A549 (cell line): Measurements from ENCODE around the gene NSRP1.

ENCODE experiments used
- CBX2 ChIP-seq: fragments of 200-600 bp; sonication (generic); IDR thresholded peaks from 2 replicates; pipeline ENCODE4 v1.6.1; 2016; ENCODE audit warnings: low read depth, mild to moderate bottlenecking, borderline replicate concordance
- MAFK ChIP-seq: fragments of 450-650 bp; IDR thresholded peaks from 2 replicates; pipeline ENCODE4 v1.6.1; 2014; ENCODE audit not compliant: partially characterized antibody
- RAD21 ChIP-seq, 2 experiments: fragments of >200 bp in 1 of 2; sonication (Bioruptor Twin) in 1 of 2; formaldehyde crosslinking in 1 of 2; IDR thresholded peaks in 1 of 2; conservative IDR thresholded peaks in 1 of 2; 2 replicates in 1 of 2; 3 replicates in 1 of 2; pipeline ENCODE4 v1.6.1; 2012 to 2018; ENCODE audit warnings: inconsistent platforms in 1 of 2
- RCOR1 ChIP-seq: fragments of 150-350 bp; IDR thresholded peaks from 2 replicates; pipeline ENCODE4 v1.6.1; 2014; ENCODE audit warnings: antibody characterized with exemption, low read length, low read depth
- ZFP36 ChIP-seq: fragments of 450-650 bp; IDR thresholded peaks from 2 replicates; pipeline ENCODE4 v1.6.1; 2014; ENCODE audit warnings: borderline replicate concordance; ENCODE audit not compliant: partially characterized antibody
- TF ChIP-seq, protein P1 (sequence below): fragments of >200 bp; sonication (Bioruptor Twin); formaldehyde crosslinking; IDR thresholded peaks from 3 replicates; pipeline ENCODE4 v1.5.1; 2016
- TF ChIP-seq, protein P2 (sequence below): fragments of 200-600 bp; sonication (generic); IDR thresholded peaks from 2 replicates; pipeline ENCODE4 v1.6.1; 2016; ENCODE audit warnings: antibody characterized with exemption, mild to moderate bottlenecking, moderate library complexity

DNA sequence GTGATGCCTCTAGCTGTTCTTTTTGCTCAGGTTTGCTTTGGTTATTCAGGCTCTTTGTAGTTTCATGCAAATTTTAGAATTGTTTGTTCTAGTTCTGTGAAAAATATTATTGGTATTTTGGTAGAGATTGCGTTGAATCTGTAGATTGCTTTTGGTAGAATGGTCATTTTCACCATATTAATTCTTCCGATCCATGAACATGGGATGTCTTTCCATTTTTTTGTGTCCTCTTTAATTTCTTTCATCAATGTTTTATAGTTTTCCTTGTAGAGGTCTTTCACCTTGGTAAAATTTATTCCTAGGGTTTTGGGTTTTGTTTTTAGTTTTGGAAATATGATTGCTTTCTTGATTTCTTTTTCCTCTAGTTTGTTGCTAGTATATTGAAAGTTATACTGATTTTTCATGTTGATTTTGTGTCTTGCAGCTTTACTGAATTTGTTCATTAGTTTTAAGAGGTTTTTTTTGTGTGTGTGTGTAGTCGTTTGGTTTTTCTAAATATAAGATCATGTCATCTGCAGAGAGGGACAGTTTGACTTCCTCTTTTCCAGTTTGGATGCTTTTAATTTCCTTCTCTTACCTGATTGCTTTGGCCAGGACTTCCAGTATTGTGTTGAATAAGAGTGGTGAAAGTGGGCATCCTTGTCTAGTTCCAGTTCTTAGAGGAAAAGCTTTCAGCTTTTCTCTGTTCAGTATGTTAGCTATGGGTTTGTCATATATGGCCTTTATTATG, 42.4 kb downstream of the NSRP1 start:
- TF ChIP-seq RAD21 (conservative IDR thresholded peaks at IDR 0.05 in 1 of 2, IDR thresholded peaks at IDR 0.05 in 1 of 2) (no peak), MAFK (no peak), RCOR1 (no peak), CBX2 (no peak), ZFP36 (no peak)
- TF ChIP-seq, protein P1, sequence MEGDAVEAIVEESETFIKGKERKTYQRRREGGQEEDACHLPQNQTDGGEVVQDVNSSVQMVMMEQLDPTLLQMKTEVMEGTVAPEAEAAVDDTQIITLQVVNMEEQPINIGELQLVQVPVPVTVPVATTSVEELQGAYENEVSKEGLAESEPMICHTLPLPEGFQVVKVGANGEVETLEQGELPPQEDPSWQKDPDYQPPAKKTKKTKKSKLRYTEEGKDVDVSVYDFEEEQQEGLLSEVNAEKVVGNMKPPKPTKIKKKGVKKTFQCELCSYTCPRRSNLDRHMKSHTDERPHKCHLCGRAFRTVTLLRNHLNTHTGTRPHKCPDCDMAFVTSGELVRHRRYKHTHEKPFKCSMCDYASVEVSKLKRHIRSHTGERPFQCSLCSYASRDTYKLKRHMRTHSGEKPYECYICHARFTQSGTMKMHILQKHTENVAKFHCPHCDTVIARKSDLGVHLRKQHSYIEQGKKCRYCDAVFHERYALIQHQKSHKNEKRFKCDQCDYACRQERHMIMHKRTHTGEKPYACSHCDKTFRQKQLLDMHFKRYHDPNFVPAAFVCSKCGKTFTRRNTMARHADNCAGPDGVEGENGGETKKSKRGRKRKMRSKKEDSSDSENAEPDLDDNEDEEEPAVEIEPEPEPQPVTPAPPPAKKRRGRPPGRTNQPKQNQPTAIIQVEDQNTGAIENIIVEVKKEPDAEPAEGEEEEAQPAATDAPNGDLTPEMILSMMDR = no peak
- TF ChIP-seq, protein P2, sequence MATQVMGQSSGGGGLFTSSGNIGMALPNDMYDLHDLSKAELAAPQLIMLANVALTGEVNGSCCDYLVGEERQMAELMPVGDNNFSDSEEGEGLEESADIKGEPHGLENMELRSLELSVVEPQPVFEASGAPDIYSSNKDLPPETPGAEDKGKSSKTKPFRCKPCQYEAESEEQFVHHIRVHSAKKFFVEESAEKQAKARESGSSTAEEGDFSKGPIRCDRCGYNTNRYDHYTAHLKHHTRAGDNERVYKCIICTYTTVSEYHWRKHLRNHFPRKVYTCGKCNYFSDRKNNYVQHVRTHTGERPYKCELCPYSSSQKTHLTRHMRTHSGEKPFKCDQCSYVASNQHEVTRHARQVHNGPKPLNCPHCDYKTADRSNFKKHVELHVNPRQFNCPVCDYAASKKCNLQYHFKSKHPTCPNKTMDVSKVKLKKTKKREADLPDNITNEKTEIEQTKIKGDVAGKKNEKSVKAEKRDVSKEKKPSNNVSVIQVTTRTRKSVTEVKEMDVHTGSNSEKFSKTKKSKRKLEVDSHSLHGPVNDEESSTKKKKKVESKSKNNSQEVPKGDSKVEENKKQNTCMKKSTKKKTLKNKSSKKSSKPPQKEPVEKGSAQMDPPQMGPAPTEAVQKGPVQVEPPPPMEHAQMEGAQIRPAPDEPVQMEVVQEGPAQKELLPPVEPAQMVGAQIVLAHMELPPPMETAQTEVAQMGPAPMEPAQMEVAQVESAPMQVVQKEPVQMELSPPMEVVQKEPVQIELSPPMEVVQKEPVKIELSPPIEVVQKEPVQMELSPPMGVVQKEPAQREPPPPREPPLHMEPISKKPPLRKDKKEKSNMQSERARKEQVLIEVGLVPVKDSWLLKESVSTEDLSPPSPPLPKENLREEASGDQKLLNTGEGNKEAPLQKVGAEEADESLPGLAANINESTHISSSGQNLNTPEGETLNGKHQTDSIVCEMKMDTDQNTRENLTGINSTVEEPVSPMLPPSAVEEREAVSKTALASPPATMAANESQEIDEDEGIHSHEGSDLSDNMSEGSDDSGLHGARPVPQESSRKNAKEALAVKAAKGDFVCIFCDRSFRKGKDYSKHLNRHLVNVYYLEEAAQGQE = no peak
